Esophagus (tissue), 2 donors: Measurements from ENCODE around the gene PRAMEF7. TPM values are rescaled to one million over a fixed set of nuclear protein-coding genes. Genes with fewer than 3 reads are reported as not detected.

ENCODE experiments used
- polyA plus RNA-seq, 2 donors: library from polyadenylated mRNA; stranded (reverse); fragments of 200-250 nt; gene quantifications; one replicate each; pipeline ENCODE4 v1.2.3, GENCODE V29; 2013
- donor health status: healthy with polysubstance abuse.
- donor health status: Bipolar disorder and iron deficiency.

PRAMEF7 gene
- polyA plus RNA-seq, 2 donors: not detected

Other genes with a start within 250 kb of the PRAMEF7 start
- gene AADACL3, start 200.5 kb upstream of the PRAMEF7 start, polyA plus RNA-seq: not detected
- not detected for gene CFAP107, start 170.4 kb upstream of the PRAMEF7 start, polyA plus RNA-seq
- gene PRAMEF12, start 142.9 kb upstream of the PRAMEF7 start, polyA plus RNA-seq: not detected
- not detected for gene PRAMEF1, start 125.2 kb upstream of the PRAMEF7 start, polyA plus RNA-seq
- gene PRAMEF11, start 85.2 kb upstream of the PRAMEF7 start, polyA plus RNA-seq: not detected
- gene HNRNPCL1, start 67.9 kb upstream of the PRAMEF7 start, polyA plus RNA-seq: not detected
- not detected for gene PRAMEF2, start 59.5 kb upstream of the PRAMEF7 start, polyA plus RNA-seq
- not detected for gene PRAMEF4, start 30.4 kb upstream of the PRAMEF7 start, polyA plus RNA-seq
- not detected for gene PRAMEF10, start 18.3 kb upstream of the PRAMEF7 start, polyA plus RNA-seq
- gene PRAMEF6, start 31.0 kb downstream of the PRAMEF7 start, polyA plus RNA-seq: not detected
- not detected for gene PRAMEF27, start 140.0 kb downstream of the PRAMEF7 start, polyA plus RNA-seq
- gene HNRNPCL3, start 144.2 kb downstream of the PRAMEF7 start, polyA plus RNA-seq: not detected
- gene PRAMEF25, start 154.2 kb downstream of the PRAMEF7 start, polyA plus RNA-seq: not detected
- not detected for gene HNRNPCL2, start 200.2 kb downstream of the PRAMEF7 start, polyA plus RNA-seq
- gene PRAMEF26, start 239.4 kb downstream of the PRAMEF7 start, polyA plus RNA-seq: not detected
- gene HNRNPCL4, start 249.0 kb downstream of the PRAMEF7 start, polyA plus RNA-seq: not detected